DMS79 treated with DMSO at 0.1 percent for 48 hours (cell line): ENCODE measurements around the gene SNX5.
"Not testable (repeated sequence)": the region's sequence is repeated elsewhere in the genome, so short reads cannot be mapped to it uniquely, and the experiment has no call there.

Experiments
- DNase-seq: peaks from one replicate; lab custom pipeline; 2025; lab: John Stamatoyannopoulos, UW

Gene SNX5

GRCh38 chr20:17960400-17960885 is 8.2 kb downstream of the SNX5 start:
- not testable (repeated sequence) for DNase-seq

DNA sequence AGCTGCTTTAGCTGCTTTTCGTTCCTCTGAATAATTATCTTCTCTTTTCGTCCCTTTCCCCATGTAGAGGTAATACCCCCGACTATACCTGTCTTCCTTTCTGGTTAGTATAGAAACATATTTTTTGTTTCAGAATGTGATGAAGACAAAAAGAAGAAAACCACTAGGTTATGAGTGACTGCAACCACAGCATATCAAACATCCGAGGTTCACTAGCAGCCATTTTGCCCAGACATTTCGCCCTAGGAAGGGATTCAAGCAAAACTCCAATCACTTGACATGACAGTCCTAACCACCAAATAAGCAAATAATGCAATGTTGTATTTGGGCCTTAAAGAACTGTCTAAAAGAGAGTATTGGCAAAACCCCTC is 9.4 kb downstream of the SNX5 start:
- no peak for DNase-seq

DNA sequence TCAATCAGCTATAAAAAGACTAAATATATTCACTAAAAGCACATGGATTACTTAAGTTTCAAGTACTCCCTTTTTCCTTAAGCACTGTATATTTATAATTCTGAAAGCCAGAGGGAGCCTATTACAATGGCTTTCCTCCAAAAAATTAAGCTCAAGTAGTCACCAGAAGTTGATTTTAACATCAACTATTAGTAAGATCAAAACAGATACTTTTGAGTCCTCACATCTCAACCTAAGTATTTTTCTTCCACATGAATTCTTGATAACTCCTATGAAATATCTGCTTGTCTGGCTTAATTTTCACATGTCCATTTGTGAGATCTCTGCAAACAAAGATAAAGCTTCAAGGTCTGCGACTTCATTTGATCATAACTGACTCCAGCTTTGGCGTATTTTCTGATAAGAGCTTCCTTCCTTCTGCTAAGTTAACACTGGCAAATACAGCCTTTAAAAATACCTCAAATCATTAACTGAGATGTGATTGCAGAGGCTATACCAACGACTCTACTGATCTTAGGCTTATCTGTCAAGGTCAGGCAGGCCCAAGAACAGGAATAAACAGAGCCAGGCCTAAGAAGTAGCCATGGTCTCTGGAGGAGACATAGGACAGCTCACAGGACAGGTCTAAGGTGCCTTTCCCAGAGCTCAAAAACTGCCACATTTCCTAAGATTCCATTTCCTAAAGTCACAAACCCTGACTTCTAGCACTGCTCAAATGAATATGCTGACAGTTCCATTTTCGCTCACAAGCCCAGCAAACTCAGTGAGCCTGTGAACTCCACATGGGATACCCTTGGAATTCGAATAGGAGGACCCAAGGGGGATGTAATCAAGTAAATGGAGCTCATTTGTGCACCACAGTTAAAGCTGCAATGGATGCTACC is 10.0 kb downstream of the SNX5 start:
- DNase-seq = no peak

DNA sequence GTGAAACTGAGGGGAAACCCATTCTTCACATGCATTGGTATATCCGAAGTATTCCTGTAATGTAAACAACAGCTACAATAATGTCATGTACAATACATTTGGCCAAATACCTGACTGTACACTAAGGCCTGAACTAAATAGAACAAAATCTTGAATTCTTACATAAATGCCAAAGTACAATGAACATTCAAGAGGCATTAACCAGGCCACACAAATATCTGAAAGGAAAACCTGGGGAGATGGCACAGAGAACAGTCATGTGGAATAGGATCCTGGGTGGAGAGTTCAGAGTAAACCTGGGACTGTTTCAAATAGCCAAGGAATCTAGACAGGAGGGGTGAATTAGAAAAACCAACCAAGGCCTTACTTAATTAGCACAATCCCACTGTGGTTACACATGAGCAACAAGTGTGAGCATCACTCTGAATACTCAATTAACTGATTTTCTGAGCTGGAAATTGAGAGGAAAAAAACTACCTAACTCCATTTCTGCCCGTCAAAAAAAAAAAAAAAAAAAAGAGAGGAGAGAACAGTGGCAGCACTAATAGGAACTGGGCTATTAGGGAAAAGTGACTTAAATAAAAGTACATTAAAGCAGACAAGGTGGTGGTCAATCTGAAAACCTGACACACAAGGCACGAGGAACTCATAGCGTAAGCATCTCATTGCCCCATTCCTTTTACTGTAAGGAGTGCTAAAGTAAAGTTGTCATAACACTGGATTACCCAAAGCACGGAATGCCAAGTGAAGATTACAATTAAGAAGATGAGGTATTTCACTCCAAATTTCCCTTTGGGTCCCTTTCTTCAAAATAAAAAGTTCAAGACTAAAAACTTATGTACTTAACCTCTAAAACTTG is 10.9 kb downstream of the SNX5 start:
- no peak for DNase-seq

DNA sequence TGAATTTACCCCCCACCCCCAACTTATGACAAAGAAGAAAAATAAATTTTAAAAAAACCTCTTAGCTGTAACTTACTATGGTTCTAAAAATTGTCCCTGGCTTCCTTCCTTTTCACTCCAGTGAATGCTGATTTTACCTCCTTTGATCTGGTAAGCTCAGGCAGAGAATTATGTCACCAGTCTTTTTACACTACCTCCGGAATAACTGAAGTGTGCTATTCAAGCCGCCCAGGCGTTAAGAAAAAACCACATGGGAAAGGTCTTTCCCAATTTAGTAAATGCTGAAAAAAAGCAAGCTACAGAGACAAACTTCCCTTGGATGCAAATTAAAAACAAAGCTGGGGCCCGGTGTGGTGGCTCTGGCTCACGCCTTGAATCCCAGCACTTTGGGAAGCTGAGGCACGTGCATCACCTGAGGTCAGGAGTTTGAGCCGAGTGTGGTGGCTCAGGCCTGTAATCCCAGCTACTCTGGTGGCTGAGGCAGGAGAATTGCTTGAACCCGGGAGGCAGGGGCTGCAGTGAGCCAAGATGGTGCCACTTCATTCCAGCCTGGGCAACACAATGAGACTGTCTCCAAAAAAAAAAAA is 12.4 kb downstream of the SNX5 start:
- no peak for DNase-seq

- no peak for DNase-seq
Observed at GRCh38 chr20:17955302-17955701, 13.3 kb downstream of the SNX5 start.

DNA sequence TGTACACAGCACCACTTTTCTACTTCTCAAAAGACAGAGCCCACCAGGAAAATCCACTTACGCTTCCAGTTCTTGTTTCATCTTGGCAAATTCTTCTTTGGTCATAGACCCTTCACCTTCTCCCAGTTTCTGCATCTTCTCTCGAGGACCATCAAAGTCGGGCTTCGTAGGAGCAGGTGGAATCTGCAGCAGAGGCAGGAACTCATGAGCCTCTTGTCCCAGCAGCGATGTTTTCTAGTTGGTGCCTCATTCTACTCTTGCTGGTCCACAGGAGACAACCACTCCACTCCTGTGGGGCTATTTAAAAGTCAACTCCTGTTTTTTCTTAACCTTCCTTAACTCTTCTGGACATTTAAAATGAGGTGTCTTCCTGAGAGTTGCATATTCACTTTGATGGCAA is 14.7 kb downstream of the SNX5 start:
- DNase-seq = no peak

DNA sequence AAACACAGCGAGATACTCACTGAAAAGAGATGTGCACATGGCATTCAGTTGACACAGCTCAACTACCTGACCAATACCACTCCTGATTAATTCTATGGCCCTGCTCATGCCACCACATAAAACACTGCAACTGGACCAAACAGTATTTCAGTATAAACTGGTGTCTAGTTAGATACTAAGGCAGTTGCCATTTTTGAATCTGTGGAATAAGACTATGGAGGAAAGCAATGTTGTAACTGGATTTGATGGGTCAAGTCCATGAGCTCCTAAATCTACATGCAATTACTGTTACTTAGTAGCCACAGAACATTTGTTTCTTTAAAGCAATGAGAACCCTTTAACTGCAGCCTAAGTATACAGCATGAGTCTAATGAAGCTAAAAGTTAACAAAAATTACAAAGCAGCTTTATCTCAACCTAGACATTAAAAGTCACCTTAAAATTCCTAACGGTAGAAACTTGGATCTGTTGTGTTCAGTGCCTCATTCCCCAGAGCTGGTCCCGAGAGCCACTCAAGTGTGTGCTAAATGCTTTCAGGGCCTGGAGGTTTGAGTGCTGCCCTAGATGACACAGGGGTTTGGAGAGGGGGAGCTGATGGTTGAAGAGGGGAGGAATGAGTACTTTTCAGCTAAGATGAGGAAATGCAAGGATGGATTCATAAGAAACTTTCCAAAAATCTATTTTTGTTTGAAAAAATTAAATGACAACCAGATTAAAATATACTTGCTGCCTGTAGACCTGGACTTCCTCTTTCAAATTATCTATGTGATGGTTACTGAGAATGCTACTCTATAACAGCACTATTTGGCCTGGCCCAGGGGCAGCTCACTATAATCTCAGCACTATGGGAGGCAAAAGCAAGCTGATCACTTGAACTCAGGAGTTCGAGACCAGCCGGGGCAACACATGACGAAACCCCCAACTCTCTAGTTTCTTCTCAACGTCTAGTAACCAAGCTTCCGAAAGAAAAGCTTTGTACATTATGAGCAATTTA is 15.6 kb downstream of the SNX5 start:
- DNase-seq = no peak

DNA sequence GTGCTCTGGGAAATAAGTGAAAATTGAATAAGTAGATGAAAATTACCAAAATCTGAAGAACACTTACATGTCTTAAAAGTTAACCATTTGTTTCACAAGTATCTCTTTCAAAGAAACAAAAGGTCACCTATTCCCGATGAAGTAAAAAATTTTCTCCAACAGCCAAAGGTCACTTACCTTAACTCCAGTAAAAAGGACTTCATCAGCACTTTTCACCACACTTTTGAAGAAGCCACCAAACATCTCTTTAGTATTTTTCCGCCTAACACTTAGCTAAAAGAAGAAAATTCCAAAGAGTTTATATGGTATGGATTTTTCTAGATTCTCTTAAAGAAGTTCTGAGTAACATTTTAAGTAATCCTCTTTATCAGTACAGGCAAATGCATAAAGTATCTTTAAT is 17.3 kb downstream of the SNX5 start:
- DNase-seq = no peak

- no peak for DNase-seq
Observed at GRCh38 chr20:17950670-17951069, 17.9 kb downstream of the SNX5 start.

- no peak for DNase-seq
Observed at GRCh38 chr20:17949899-17950298, 18.7 kb downstream of the SNX5 start.

DNA sequence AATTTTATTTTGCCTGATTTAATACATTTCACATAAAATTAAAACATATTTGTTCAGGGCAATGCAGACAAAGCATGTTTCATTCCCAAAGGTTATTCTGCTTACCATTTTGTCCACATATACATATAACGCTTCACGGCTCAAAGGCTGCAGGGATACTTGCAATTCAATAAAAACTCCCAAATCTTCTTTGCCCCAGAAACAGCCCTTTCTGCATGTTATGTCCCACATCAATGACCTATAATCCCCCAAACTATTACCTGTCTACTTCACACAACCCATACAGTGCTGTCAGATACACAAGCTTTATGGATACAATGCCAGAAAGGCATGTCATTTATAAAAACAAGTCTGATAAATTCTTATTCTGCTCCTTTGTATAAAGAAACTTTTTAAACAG is 20.2 kb downstream of the SNX5 start:
- DNase-seq = no peak

DNA sequence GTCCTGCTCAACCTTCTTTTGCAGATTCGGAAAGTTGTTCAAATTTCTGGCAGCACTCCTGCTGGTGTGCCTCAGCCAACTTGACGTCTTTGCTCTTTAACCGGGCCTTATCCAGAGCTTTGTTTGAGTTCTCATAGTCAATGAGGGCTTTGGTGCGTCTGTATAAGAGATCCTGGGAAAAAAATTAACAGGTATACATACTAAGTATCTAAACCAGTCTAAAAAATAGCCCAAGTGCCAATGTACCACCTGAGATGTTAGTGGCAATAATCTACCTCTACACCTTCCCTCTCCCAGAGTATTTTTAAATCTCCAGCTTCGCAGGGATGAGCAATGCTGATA is 21.1 kb downstream of the SNX5 start:
- no peak for DNase-seq

DNA sequence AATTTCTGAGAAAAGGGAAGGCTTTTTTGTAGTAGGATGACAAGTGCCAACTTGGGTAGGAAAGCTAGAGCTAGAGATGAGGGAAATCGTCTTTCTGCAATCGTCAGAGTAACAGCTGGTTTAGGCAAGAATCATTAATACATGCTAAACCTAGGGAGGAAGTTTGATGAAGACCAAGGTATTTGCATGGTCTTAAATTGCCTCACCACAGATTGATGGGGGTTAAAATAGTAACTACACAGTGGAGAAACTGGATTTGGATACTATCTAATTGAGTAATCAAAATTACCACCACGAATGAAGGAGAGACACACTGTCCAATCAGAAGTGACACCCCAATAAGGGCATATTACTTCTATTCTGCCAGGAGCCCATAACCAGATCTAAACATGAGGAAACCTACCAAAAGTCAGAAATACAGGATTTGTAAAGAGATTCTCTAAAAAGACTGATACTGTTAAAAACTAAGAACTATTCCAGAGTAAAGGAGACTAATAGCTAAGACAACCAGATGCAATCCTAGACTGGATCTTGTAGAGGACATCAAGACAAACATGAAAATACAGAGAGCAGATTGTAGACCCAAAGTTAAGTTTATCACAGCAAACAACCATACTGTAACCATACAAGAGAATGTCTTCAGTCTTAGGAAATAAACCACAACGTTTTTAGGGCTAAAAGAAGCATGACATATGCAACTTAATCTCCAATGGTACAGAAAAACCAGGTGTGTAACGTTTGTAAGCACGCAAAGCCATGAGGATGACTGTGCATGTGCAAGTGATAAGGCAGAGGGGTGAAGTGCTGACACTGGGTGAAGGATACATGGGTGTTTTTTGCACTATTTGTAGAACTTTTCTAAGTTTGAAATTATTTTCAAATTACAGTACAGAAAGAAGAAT is 21.8 kb downstream of the SNX5 start:
- no peak for DNase-seq

GRCh38 chr20:17946040-17946439 is 22.6 kb downstream of the SNX5 start:
- no peak for DNase-seq

- no peak for DNase-seq
Observed at GRCh38 chr20:17944854-17945474, 23.6 kb downstream of the SNX5 start.

DNA sequence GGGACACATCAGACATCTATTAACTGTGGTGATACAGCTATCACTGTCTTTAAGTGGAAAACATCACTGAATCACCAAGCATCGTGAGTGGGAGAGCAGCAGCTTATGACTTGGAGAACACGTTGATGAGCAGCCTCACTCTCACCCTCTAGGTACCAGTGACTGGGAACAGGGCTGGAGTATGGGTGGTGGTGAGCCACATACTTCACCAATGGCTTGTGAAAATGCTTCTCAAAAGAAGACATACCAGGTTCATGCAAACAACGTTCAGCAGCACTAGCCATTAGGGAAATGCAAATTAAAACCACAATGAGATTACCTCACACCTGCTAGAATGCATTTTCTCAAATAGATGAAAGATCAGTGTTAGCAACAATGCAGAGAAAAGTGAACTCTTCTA is 25.3 kb downstream of the SNX5 start:
- no peak for DNase-seq

DNA sequence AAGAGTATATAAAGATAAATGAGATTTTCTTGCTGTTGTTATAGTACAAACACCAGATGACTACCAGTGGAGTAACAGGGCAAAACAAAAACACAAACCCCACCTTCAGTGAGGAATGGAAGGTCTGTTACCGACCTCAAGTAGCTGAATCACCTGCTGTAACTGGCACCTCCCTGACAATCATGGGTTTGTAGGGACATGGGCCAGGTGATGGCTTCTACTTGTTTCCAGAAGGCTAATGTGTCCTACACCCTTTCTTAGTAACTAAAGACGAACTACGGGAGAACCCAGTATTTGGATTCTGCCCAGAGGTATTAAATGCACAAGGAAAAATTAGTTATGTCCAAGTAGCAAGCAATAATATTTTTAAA is 26.8 kb downstream of the SNX5 start:
- no peak for DNase-seq

- no peak for DNase-seq
Observed at GRCh38 chr20:17941087-17941825, 27.3 kb downstream of the SNX5 start.
